ENCODE measurements around the gene TMIGD2.

The TMIGD2 gene

GRCh38 chr19:4326215-4326836 is 24.1 kb upstream of the TMIGD2 start:
- DNase-seq = no peak

- DNase-seq = no peak
Measured at GRCh38 chr19:4324228-4324627, 22.0 kb upstream of the TMIGD2 start.

- no peak for DNase-seq
Measured at GRCh38 chr19:4323692-4324091, 21.5 kb upstream of the TMIGD2 start.

DNA sequence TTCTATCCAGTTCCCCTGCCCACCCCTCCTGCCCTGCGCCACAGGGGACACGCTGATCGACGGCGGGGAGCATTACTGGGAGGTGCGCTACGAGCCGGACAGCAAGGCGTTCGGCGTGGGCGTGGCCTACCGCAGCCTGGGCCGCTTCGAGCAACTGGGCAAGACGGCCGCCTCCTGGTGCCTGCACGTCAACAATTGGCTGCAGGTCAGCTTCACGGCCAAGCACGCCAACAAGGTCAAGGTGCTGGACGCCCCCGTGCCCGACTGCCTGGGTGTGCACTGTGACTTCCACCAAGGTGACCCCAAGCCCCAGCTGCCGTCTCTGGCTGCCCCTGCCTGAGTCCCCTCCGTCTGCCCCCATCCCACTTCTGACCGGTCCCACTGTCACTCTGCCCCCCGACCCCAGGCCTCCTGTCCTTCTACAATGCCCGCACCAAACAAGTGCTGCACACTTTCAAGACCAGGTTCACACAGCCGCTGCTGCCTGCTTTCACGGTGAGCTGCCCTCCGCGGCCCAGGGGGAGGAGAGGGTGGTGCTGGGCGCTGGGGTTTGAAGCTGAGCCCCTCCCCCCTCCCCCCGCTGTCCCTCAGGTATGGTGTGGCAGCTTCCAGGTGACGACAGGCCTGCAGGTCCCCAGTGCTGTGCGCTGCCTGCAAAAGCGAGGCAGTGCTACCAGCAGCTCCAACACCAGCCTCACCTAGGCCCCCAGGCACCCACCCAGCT is 20.9 kb upstream of the TMIGD2 start:
- DNase-seq = no peak

DNA sequence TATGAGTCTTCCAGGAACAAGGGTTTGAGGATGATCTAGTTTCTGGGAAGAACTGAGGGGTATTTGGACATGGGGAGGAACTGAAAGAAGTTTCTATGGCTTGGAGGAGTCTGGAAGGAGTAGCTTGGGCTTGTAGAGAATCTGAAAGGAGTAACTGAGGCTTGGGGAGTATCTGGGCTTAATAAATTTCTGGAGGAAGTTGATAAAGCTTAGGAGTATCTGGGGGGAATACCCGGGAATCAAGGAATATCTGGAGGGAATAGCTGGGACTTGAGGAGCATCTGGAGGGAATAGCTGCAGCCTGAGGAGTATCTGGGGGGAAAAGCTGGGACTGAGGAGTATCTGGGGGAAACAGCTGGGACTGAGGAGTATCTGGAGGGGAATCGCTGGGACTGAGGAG is 18.2 kb upstream of the TMIGD2 start:
- DNase-seq = no peak

DNA sequence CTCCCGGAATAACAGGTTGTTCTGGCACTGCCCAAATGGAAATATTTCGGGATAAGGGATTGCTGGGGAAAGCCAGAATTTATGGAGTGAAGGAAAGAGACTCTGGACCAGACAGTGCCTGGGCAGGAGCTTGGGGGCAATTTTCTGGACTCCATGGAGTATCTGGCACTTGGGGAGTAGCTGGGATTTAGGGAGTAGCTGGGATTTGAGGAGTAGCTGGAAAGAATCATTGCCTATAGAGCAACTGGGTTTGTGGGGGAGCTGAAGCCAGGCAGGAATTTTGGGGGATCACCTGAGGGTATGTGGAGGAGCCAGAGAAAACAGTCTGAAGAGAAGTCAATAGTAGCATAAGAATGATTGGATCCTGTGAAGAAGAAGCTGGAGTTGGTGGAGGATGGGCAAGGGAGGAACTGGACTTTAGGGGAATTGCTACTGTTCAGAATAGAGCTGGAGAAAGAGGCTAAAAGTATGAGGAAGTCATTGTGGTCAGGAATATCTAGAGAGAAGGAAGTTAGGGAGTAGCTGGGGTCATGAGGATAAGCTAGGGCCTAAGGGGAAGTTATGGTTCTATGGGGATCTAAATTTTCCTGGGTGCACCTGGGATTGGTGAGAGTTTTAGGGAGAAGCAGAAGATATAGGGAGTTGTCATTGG is 17.0 kb upstream of the TMIGD2 start:
- DNase-seq = no peak

- no peak for DNase-seq
Measured at GRCh38 chr19:4318460-4318859, 16.3 kb upstream of the TMIGD2 start.

GRCh38 chr19:4316956-4317355 is 14.8 kb upstream of the TMIGD2 start:
- DNase-seq = no peak

GRCh38 chr19:4313847-4314490 is 11.8 kb upstream of the TMIGD2 start:
- DNase-seq = no peak

DNA sequence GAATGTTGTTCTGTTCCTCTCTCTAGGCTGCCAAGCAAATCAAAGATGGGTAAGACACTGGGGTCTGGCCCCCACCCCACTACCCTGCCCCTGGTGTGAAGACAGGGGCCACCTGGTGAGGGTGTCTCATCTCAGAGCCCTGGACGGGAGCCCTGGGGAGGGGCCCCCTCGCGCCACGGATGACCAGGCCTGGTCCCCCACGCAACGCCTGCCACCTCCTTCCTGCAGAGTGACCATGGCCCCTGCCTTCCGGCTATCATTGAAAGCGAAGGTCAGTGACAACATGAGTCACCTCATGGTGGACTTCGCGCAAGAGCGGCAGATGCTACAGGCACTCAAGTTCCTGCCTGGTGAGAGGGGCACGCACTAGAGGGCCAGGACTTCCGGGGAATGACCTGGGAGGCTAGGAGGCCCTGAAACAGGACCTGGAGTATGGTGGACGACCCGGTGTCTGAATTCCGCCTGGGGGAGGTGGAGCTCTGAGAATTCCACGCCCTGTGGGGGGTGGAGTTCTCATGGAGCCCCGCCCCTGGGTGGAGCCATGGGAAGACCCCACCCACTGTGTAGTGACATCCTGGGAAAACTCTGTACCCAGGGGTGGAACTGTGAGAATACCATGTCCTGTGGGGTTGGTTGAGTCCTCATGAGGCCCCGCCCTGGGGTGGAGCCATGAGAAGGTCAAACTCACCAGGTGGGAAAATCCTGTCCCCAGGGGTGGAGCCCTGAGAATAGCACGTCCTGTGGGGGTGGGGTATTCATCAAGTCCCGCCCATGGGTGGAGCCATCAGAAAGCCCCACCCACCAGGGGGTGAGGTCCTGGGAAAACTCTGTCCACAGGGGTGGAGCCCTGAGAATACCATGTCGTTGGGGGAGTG is 8.3 kb upstream of the TMIGD2 start:
- DNase-seq = no peak

- DNase-seq = no peak
Measured at GRCh38 chr19:4305659-4306058, 3.5 kb upstream of the TMIGD2 start.

- no peak for DNase-seq
Measured at GRCh38 chr19:4305257-4305612, 3.0 kb upstream of the TMIGD2 start.

DNA sequence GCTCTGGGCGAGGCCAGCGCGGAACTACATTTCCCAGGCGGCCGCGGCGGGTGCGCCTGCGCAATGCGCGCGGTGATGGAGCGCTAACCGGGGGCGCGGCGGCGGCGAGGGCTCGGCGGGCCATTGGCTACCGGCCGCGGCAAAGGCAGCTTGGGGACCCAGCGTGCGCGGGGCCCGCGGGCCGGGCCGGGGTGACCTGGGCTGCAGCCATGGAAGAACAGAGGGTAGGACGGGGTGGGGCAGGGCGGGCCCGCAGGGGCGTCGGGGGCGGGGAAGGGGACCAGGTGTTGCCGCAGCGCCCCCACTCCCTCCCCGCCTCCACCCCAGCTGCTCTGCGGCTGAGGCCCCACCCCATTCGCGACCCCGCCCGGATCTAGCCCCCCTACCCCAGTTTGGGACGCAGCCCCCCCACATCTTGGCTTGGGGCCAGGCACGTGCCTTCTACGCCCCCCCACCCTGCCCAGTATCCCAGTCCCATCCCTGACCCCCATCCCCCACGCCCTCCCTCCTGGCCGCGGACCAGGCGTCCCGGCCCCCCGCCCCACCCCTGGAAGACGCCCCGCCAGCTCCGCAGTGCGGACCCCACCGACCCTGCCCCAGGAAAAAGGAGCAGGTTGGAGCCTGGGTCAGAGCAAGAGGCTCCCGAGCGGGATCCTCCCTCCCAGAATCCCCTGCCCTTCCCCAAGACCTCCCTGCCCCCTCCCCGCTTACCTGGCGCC is 2.5 kb upstream of the TMIGD2 start, which contains the start of gene FSD1:
Gene FSD1, plus strand, starts transcription at position 61 of the 719 bp plus-strand sequence. Its CDS starts 149 bp downstream, at position 210.
- peak; percentile 63 to 64 for DNase-seq

DNA sequence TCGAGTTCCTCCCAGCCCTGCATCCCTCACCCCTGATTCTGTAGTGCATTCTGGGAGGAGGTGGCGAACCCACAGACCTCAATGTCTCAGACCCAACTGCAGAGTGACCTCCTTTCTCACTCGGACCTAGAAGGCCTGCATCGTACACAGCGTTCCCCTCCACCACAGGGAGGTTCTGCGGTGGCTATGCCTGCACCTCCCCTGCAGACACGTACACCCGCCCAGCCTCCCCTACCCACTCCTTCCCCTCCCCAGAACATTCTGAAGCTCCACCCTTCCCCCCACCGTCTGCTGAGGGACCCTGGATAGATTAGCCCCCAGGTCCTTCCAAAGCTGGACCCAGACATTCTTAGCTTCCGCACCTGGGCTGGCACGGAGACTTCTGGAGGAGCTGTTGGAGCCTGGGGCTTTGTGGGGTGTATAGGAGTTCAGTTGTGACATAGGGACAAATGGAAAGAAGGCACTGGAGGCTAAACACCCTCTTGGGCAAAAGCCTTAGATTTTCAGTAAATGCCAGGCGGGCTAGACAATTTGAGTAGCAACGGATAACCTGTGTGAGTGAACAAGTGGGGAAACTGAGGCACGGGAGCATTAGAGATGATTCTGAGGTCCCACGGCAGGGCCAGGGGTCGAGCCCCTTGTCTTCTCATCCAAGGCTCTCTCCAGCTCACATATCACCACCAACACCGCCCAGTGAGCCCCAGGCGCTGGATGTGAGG is 1.8 kb upstream of the TMIGD2 start:
- no peak for DNase-seq

- no peak for DNase-seq
Measured at GRCh38 chr19:4301590-4302242, 473 bp downstream of the TMIGD2 start.

GRCh38 chr19:4300589-4300988 is 1.6 kb downstream of the TMIGD2 start:
- DNase-seq = no peak

DNA sequence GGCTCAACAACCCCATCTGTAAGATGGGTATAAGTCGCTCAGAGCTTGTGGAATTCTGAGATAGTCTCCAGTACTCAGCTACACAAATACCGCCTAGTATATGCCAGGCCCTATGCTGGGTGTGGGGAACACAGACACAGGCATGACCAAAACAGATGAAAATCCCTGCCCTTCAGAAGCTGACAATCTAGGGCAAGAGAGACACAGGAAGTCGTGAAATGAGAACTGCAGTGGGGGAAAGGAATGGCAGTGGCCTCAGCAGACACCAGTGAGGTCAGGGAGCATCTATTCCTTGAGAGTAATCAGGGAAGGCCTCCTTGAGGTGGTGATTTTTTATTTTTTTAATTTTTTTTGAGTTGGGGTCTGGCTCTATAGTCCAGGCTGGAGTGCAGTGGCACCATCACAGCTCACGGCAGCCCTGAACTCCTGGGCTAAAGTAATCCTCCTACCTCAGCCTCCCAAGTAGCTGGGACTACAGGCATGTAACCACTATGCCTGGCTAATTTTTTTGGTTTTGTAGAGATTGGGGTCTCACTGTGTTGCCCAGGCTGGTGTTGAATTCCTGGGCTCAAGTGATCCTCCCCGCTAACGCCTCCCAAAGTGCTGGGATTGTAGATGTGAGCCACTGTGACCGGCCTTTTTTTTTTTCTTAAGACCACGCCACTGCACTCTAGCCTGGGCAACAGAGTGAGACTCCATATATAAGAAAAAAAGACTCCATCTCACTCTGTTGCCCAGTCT is 3.2 kb downstream of the TMIGD2 start:
- DNase-seq = no peak

DNA sequence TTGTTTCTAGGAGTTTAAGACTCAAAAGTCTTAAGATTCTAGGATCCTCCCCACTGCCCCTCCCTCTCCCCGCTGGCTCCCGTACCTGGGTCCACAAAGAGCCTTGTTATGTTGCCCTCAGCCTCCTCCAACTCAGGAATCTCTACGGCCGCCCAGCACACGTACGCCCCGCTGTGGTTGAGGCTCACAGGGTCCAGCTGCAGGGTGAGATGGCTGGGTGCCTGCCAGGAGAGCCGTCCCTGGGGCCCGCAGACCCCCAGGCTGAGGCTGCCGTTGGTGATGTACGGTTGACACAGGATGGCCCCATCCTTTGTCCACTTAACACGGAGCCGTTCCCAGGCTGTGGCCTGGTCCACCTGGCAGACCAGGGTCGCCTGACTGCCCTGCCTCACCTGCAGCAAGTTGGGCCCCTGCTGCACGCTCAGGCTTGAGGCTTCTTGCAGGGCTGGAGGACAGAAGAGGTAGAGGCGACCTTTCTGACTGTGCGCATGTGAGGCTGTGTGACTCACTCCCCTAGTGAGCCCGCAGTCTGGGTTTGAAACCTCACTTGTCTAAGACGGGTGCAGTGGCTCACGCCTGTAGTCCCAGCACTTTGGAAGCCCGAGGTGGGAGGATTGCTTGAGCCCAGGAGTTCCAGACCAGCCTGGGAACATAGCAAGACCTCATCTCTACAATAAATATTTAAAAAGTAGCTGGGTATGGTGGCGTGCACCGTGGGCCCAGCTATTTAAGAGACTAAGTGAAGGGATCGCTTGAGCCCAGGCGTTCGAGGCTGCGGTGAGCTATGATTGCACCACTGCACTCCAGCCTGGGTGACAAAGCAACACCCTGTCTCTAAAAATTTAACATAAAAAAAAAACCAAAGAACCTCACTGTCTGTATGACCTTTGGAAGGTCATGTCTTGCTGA is 4.0 kb downstream of the TMIGD2 start:
- DNase-seq = no peak
